ENCODE measurements around the gene CLRN3. TPM values are rescaled to one million over a fixed set of nuclear protein-coding genes. Genes with fewer than 3 reads are reported as not detected.

CLRN3 gene
- total and polyA plus RNA-seq, 2 of the 8 experiments (the other 6 are each of a cell fraction or from before 2014, with no cell fraction given): not detected

- H3K4me2 ChIP-seq (ENCODE audit: insufficient read depth in 1 of 2, low read depth in 2 of 2, low read length in 2 of 2): no peak overlapping the region
- H3K27me3 ChIP-seq (replicated peaks in 1 of 4; ENCODE audit: control insufficient read depth in 3 of 4, extremely low read depth in 1 of 4, insufficient read depth in 3 of 4, low read length in 3 of 4): no peaks in the 10 kb centered on the region
- no peak overlapping the region for H2AK5ac ChIP-seq (ENCODE audit: low read depth, low read length)
- no peak overlapping the region for H4K5ac ChIP-seq (ENCODE audit: insufficient read length, low read depth, low read length)
- TF ChIP-seq SIX5 (IDR thresholded peaks at IDR 0.05; ENCODE audit: low read depth, low read length) (no peak), HDAC2 (IDR thresholded peaks at IDR 0.05; ENCODE audit: borderline replicate concordance in 1 of 2, low read depth in 2 of 2, low read length in 2 of 2) (no peak), ZNF274 (IDR thresholded peaks at IDR 0.05; ENCODE audit: borderline replicate concordance, extremely low read depth, low read length) (no peak), RBBP5 (IDR thresholded peaks at IDR 0.05; ENCODE audit: borderline replicate concordance, low read depth, low read length) (no peak), RXRA (IDR thresholded peaks at IDR 0.05; ENCODE audit: insufficient read depth, low read depth, low read length) (no peak), SIRT6 (IDR thresholded peaks at IDR 0.05; ENCODE audit: low read length) (no peak), TBP (IDR thresholded peaks at IDR 0.05; ENCODE audit: low read depth, low read length) (no peak)
- no peak for DNase-seq (ENCODE audit: low read depth in 1 of 2, low spot score in 2 of 2)
- no peak overlapping the region for H3K18ac ChIP-seq (ENCODE audit: extremely low read depth, low read length)
- H3K14ac ChIP-seq (ENCODE audit: insufficient read length): no peak overlapping the region
- no peak overlapping the region for H3K4ac ChIP-seq (replicated peaks; ENCODE audit: insufficient read length, low read depth, low read length)
- ChIA-PET POLR2A (ENCODE audit: partially characterized antibody) (no interaction called here), CTCF (ENCODE audit: partially characterized antibody) (interaction anchor here (1.5 to 1.8 kb wide), 2 partner anchors 24 to 117 kb away, joined by 5 to 7 read pairs; no protein-coding TSS in a partner anchor)
- WGBS, 2 experiments (ENCODE audit: extremely low coverage in 1 of 2, insufficient coverage in 1 of 2, insufficient read length in 1 of 2, insufficient replicate concordance in 2 of 2, low coverage in 1 of 2, low lambda C conversion rate in 2 of 2, missing lambda C conversion rate in 1 of 2): 80% methylated on average over 1 of the region's 1 CpG; no CpG with 5 or more reads in 1 of the 2 experiments
- H3K4me3 ChIP-seq (ENCODE audit: extremely low read depth in 1 of 4, insufficient read depth in 2 of 4, low read depth in 3 of 4, low read length in 4 of 4): no peak overlapping the region
- H2BK15ac ChIP-seq (ENCODE audit: low read length): no peak overlapping the region
- H3K23me2 ChIP-seq (ENCODE audit: low read depth, low read length): no peaks in the 10 kb centered on the region
- H2BK120ac ChIP-seq (replicated peaks; ENCODE audit: low read depth, low read length): no peak overlapping the region
- FAIRE-seq: no peak
- no peaks in the 10 kb centered on the region for H3K9me3 ChIP-seq (ENCODE audit: insufficient read depth in 2 of 2, low read depth in 1 of 2, low read length in 1 of 2)
- no peak overlapping the region for H3K9ac ChIP-seq (replicated peaks in 1 of 4; ENCODE audit: extremely low read depth in 1 of 4, low read depth in 3 of 4, low read length in 3 of 4)
- H3K36me3 ChIP-seq (ENCODE audit: control insufficient read depth in 2 of 4, insufficient read depth in 4 of 4, low read length in 3 of 4): no peaks in the 10 kb centered on the region
- no peak overlapping the region for H2BK12ac ChIP-seq (ENCODE audit: low read depth, low read length)
- H3K4me1 ChIP-seq (replicated peaks in 1 of 4; ENCODE audit: control insufficient read depth in 3 of 4, insufficient read depth in 4 of 4, low read length in 3 of 4): no peaks in the 10 kb centered on the region
- H4K8ac ChIP-seq (ENCODE audit: extremely low read depth, insufficient read depth, low read length): no peak overlapping the region
- no peak overlapping the region for H2AFZ ChIP-seq (ENCODE audit: low read length)
- no peak overlapping the region for H3K27ac ChIP-seq (ENCODE audit: low read depth, low read length)
- no peak overlapping the region for H3K56ac ChIP-seq (replicated peaks; ENCODE audit: insufficient read length, low read depth, low read length)
- no peaks in the 10 kb centered on the region for H4K20me1 ChIP-seq (replicated peaks in 1 of 2; ENCODE audit: control insufficient read depth in 1 of 2, insufficient read depth in 2 of 2, low read length in 2 of 2)
- no peak overlapping the region for H2BK20ac ChIP-seq (ENCODE audit: low read length)
- no peak overlapping the region for H3K23ac ChIP-seq (ENCODE audit: insufficient read length)
- no peak overlapping the region for H2BK5ac ChIP-seq (ENCODE audit: low read depth, low read length)
- no peaks in the 10 kb centered on the region for H3K79me1 ChIP-seq (ENCODE audit: low read depth, low read length)
- no peak overlapping the region for H4K91ac ChIP-seq (replicated peaks; ENCODE audit: insufficient read length, low read length)
- no peaks in the 10 kb centered on the region for H3K79me2 ChIP-seq (ENCODE audit: control insufficient read depth in 1 of 2, insufficient read depth in 2 of 2, low read length in 2 of 2)
These were observed 1.4 kb upstream of the CLRN3 start for GRCh38 chr10:127894146-127894545.

Data from H1 (cell line).